H9 (cell line): ENCODE measurements around the gene ANKS1B. TPM values are rescaled to one million over a fixed set of nuclear protein-coding genes. Genes with fewer than 3 reads are reported as not detected.
"Not testable (repeated sequence)": the region's sequence is repeated elsewhere in the genome, so short reads cannot be mapped to it uniquely, and the experiment has no call there.

Experiments
- DNase-seq: peaks from one replicate; pipeline ENCODE4 v3.0.0-alpha.2; 2017
- H2AFZ ChIP-seq: one replicate; pipeline ENCODE4 v1.6.1; 2013; ENCODE audit warnings: mild to moderate bottlenecking, low read length, control low read depth, moderate library complexity
- H2AK5ac ChIP-seq: 2 replicates; pipeline ENCODE4 v1.6.1; 2013; ENCODE audit warnings: low read length, control low read depth, mixed read lengths; ENCODE audit not compliant: insufficient read length
- H2BK120ac ChIP-seq: one replicate; pipeline ENCODE4 v1.6.1; 2013; ENCODE audit warnings: low read depth, mild to moderate bottlenecking, low read length, control low read depth, inconsistent platforms; ENCODE audit not compliant: poor library complexity, severe bottlenecking
- H2BK12ac ChIP-seq: 2 replicates; pipeline ENCODE4 v1.6.1; 2013; ENCODE audit warnings: low read length, control low read depth, mixed read lengths, low read depth; ENCODE audit not compliant: insufficient read length
- H2BK15ac ChIP-seq: 2 replicates; pipeline ENCODE4 v1.6.1; 2013; ENCODE audit warnings: low read depth, low read length, control low read depth
- H2BK20ac ChIP-seq: one replicate; pipeline ENCODE4 v1.6.1; 2013; ENCODE audit warnings: low read depth, mild to moderate bottlenecking, low read length, control low read depth, inconsistent platforms; ENCODE audit not compliant: poor library complexity, severe bottlenecking
- H2BK5ac ChIP-seq: 2 replicates; pipeline ENCODE4 v1.6.1; 2013; ENCODE audit warnings: low read length, control low read depth, mixed read lengths; ENCODE audit not compliant: insufficient read length
- H3K14ac ChIP-seq: 2 replicates; pipeline ENCODE4 v1.6.1; 2013; ENCODE audit warnings: low read length, control low read depth; ENCODE audit not compliant: insufficient read depth
- H3K18ac ChIP-seq: 2 replicates; pipeline ENCODE4 v1.6.1; 2013; ENCODE audit warnings: low read depth, mild to moderate bottlenecking, mixed read lengths, low read length, control low read depth; ENCODE audit not compliant: insufficient read length
- H3K23ac ChIP-seq: 2 replicates; pipeline ENCODE4 v1.6.1; 2013; ENCODE audit warnings: low read length, control low read depth, mixed read lengths, low read depth; ENCODE audit not compliant: insufficient read length
- H3K23me2 ChIP-seq: 2 replicates; pipeline ENCODE4 v1.6.1; 2013; ENCODE audit warnings: low read depth, mild to moderate bottlenecking, mixed read lengths, low read length, control low read depth; ENCODE audit not compliant: insufficient read length, poor library complexity, severe bottlenecking
- H3K27ac ChIP-seq: 2 replicates; pipeline ENCODE4 v1.5.1; 2013; ENCODE audit warnings: low read length, control low read depth, mixed read lengths, low read depth; ENCODE audit not compliant: insufficient read length
- H3K27me3 ChIP-seq: 2 replicates; pipeline ENCODE4 v1.6.1; 2013; ENCODE audit warnings: low read length, control low read depth, inconsistent platforms; ENCODE audit not compliant: insufficient read depth
- H3K4ac ChIP-seq: 2 replicates; pipeline ENCODE4 v1.6.1; 2013; ENCODE audit warnings: low read depth, mild to moderate bottlenecking, control low read depth, inconsistent platforms, low read length, moderate library complexity
- H3K4me1 ChIP-seq: 2 replicates; pipeline ENCODE4 v1.6.1; 2013; ENCODE audit warnings: low read length, control low read depth, inconsistent platforms; ENCODE audit not compliant: insufficient read depth
- H3K4me2 ChIP-seq: 2 replicates; pipeline ENCODE4 v1.6.1; 2013; ENCODE audit warnings: low read length, control low read depth, mixed read lengths; ENCODE audit not compliant: insufficient read length, insufficient read depth
- H3K56ac ChIP-seq: 2 replicates; pipeline ENCODE4 v1.6.1; 2013; ENCODE audit warnings: low read depth, mild to moderate bottlenecking, mixed read lengths, low read length, control low read depth; ENCODE audit not compliant: insufficient read length
- H3K79me1 ChIP-seq: 2 replicates; pipeline ENCODE4 v1.6.1; 2013; ENCODE audit warnings: low read depth, mild to moderate bottlenecking, moderate library complexity, low read length, control low read depth, inconsistent platforms; ENCODE audit not compliant: insufficient read depth, poor library complexity, severe bottlenecking
- H3K79me2 ChIP-seq: 2 replicates; pipeline ENCODE4 v1.6.1; 2013; ENCODE audit warnings: low read length, control low read depth, inconsistent platforms; ENCODE audit not compliant: insufficient read depth
- H3K9ac ChIP-seq: 2 replicates; pipeline ENCODE4 v1.6.1; 2013; ENCODE audit warnings: low read length, control low read depth, mixed read lengths; ENCODE audit not compliant: insufficient read length; ENCODE audit errors: extremely low read depth
- H3K9me3 ChIP-seq: one replicate; pipeline ENCODE4 v1.6.1; 2013; ENCODE audit warnings: low read depth, low read length, inconsistent platforms; ENCODE audit not compliant: control insufficient read depth
- H3T11ph ChIP-seq: one replicate; pipeline ENCODE4 v1.6.1; 2013; ENCODE audit warnings: mild to moderate bottlenecking, low read length, control low read depth, inconsistent platforms
- H4K20me1 ChIP-seq: one replicate; pipeline ENCODE4 v1.6.1; 2013; ENCODE audit not compliant: control insufficient read depth, insufficient read length, insufficient read depth
- H4K5ac ChIP-seq: 2 replicates; pipeline ENCODE4 v1.6.1; 2013; ENCODE audit warnings: low read depth, mild to moderate bottlenecking, mixed read lengths, low read length, control low read depth; ENCODE audit not compliant: insufficient read length
- H4K8ac ChIP-seq: replicated peaks from 2 replicates; pipeline ENCODE4 v1.6.1; 2013; ENCODE audit warnings: low read length, control low read depth, mixed read lengths, low read depth; ENCODE audit not compliant: insufficient read length
- H4K91ac ChIP-seq: 2 replicates; pipeline ENCODE4 v1.6.1; 2013; ENCODE audit warnings: low read depth, mild to moderate bottlenecking, moderate library complexity, mixed read lengths, low read length, control low read depth; ENCODE audit not compliant: insufficient read length
- H3K27ac Mint-ChIP-seq, 3 experiments: 2 replicates in 2 of 3; 3 replicates in 1 of 3; pipeline ENCODE4 v1.8.0; 2020 to 2021; ENCODE audit warnings: mixed read lengths in 3 of 3, mild to moderate bottlenecking in 1 of 3, moderate library complexity in 1 of 3
- H3K27me3 Mint-ChIP-seq: 2 replicates; pipeline ENCODE4 v1.8.0; 2021; ENCODE audit warnings: low read depth, mild to moderate bottlenecking, moderate library complexity, mixed read lengths
- H3K36me3 Mint-ChIP-seq, 3 experiments: 2 replicates in 2 of 3; 3 replicates in 1 of 3; pipeline ENCODE4 v1.8.0; 2020 to 2021; ENCODE audit warnings: low read depth in 3 of 3, mixed read lengths in 3 of 3; ENCODE audit not compliant: insufficient read depth in 1 of 3
- H3K4me1 Mint-ChIP-seq, 2 experiments: 2 replicates each; pipeline ENCODE4 v1.8.0; 2020; ENCODE audit warnings: mixed read lengths in 2 of 2
- H3K4me3 Mint-ChIP-seq, 2 experiments: 2 replicates in 1 of 2; 3 replicates in 1 of 2; pipeline ENCODE4 v1.8.0; 2020 to 2021; ENCODE audit warnings: mild to moderate bottlenecking in 2 of 2, mixed read lengths in 2 of 2, moderate library complexity in 1 of 2
- H3K9me3 Mint-ChIP-seq, 2 experiments: 2 replicates in 1 of 2; 3 replicates in 1 of 2; pipeline ENCODE4 v1.8.0; 2020; ENCODE audit warnings: mild to moderate bottlenecking in 2 of 2, mixed read lengths in 2 of 2, moderate library complexity in 1 of 2
- WGBS: extraction: QIAGEN DNeasy Blood & Tissue Kit; methylation state at CpG from one replicate; pipeline ENCODE4 v1.1.7; 2013; ENCODE audit warnings: missing lambda C conversion rate, low lambda C conversion rate, mixed read lengths; ENCODE audit not compliant: insufficient read length; ENCODE audit errors: extremely low coverage; 5-methylcytosine and 5-hydroxymethylcytosine counted together
- total RNA-seq: library from RNA; stranded (reverse); gene quantifications from 2 replicates; pipeline ENCODE4 v1.2.1, GENCODE V29; 2021
- TF ChIP-seq, protein P1 (sequence below): fragments of 200-600 bp; sonication (generic); conservative IDR thresholded peaks from 3 replicates; pipeline ENCODE4 v1.8.0; 2021; ENCODE audit warnings: antibody characterized with exemption, mild to moderate bottlenecking

ANKS1B gene
- total RNA-seq, 1 experiment from 2014 or later: 4.1 TPM

DNA sequence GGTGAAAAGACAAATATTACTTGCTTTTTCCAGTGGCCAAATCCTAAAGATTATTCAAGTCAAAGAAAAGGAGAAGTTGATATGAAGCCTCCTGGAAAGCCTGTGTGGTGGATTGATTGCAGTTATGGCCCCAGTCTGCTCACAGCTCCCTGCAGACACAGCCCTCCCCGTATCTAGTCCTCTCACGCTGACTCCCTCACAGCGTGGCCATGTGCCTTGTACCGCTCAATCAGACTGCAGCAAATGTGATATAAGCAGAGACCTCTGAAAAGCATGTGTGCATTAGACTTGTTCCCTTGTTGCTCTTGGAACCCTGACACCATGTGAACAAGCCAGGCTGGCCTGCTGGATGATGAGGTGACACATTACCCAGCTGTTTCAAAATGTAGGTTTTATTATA, 735.2 kb downstream of the ANKS1B start:
- H2AK5ac ChIP-seq: no peak overlapping the region
- no peaks in the 10 kb centered on the region for H3K27me3 ChIP-seq
- WGBS: no CpG with 5 or more reads among the region's 4 CpGs
- no peak overlapping the region for H3K9ac ChIP-seq
- H2BK15ac ChIP-seq: no peak overlapping the region
- H2BK120ac ChIP-seq: no peak overlapping the region
- H3K79me1 ChIP-seq: no peaks in the 10 kb centered on the region
- peak overlapping the region; percentile 75 for H2BK12ac ChIP-seq
- H4K8ac ChIP-seq: no peak overlapping the region
- H4K5ac ChIP-seq: no peak overlapping the region
- no peaks in the 10 kb centered on the region for H3K9me3 ChIP-seq
- no peaks in the 10 kb centered on the region for H3K36me3 Mint-ChIP-seq
- no peaks in the 10 kb centered on the region; a peak in 1 of 5 replicates for H3K9me3 Mint-ChIP-seq
- H3K18ac ChIP-seq: peak overlapping the region; percentile 35
- H3K27me3 Mint-ChIP-seq: no peaks in the 10 kb centered on the region
- peaks cover 28 to 29% of the 10 kb centered on the region in 2 experiments for H3K4me1 Mint-ChIP-seq
- H3K4me3 Mint-ChIP-seq: no peak overlapping the region
- H4K20me1 ChIP-seq: no peaks in the 10 kb centered on the region
- no peak overlapping the region for H3K23ac ChIP-seq
- no peaks in the 10 kb centered on the region for H3K79me2 ChIP-seq
- H3K23me2 ChIP-seq: no peaks in the 10 kb centered on the region
- no peak overlapping the region for H3K56ac ChIP-seq
- H2BK20ac ChIP-seq: no peak overlapping the region
- no peak overlapping the region for H4K91ac ChIP-seq
- DNase-seq: no peak
- no peak overlapping the region for H2AFZ ChIP-seq
- no peak overlapping the region for H3K14ac ChIP-seq
- H3K27ac ChIP-seq: no peak overlapping the region
- no peak overlapping the region for H3K4me2 ChIP-seq
- H3K4ac ChIP-seq: no peak overlapping the region
- TF ChIP-seq, protein P1, sequence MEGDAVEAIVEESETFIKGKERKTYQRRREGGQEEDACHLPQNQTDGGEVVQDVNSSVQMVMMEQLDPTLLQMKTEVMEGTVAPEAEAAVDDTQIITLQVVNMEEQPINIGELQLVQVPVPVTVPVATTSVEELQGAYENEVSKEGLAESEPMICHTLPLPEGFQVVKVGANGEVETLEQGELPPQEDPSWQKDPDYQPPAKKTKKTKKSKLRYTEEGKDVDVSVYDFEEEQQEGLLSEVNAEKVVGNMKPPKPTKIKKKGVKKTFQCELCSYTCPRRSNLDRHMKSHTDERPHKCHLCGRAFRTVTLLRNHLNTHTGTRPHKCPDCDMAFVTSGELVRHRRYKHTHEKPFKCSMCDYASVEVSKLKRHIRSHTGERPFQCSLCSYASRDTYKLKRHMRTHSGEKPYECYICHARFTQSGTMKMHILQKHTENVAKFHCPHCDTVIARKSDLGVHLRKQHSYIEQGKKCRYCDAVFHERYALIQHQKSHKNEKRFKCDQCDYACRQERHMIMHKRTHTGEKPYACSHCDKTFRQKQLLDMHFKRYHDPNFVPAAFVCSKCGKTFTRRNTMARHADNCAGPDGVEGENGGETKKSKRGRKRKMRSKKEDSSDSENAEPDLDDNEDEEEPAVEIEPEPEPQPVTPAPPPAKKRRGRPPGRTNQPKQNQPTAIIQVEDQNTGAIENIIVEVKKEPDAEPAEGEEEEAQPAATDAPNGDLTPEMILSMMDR: no peak
- peaks cover 3% of the 10 kb centered on the region; the same call in 1 of the 2 replicates for H3K4me1 ChIP-seq
- no peak overlapping the region for H3T11ph ChIP-seq
- peak overlapping the region in 2 of 3 experiments; percentile 24 to 81; a peak in 5 of 7 replicates for H3K27ac Mint-ChIP-seq
- no peak overlapping the region for H2BK5ac ChIP-seq

DNA sequence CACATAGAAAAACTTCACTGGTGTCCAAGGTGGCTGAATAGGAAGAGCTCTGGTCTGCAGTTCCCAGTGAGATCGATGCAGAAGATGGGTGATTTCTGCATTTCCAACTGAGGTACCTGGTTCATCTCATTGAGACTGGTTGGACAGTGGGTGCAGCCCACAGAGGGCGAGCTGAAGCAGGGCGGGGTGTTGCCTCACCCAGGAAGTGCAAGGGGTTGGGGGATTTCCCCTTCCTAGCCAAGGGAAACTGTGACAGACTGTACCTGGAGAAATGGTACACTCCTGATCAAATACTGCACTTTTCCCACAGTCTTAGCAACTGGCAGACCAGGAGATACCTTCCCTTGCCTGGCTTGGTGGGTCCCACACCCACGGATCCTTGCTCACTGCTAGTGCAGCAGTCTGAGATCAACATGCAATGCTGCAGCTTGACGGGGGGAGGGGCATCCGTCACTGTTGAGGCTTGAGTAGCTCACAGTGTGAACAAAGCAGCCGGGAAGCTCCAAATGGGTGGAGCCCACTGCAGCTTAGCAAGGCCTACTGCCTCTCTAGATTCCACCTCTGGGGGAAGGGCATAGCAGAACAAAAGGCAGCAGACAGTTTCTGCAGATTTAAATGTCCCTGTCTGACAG, 746.7 kb downstream of the ANKS1B start:
- H2BK12ac ChIP-seq, H3K27me3 ChIP-seq, H2BK5ac ChIP-seq, H3K9ac ChIP-seq, H3K4ac ChIP-seq, H3K9me3 ChIP-seq, H3K23ac ChIP-seq, H4K20me1 ChIP-seq, H4K91ac ChIP-seq, H3K4me1 ChIP-seq, H3K4me3 Mint-ChIP-seq, H3K56ac ChIP-seq, H4K8ac ChIP-seq, H3K79me1 ChIP-seq, H2AK5ac ChIP-seq, H2BK120ac ChIP-seq, H3T11ph ChIP-seq, H2BK15ac ChIP-seq, H3K27ac ChIP-seq, H3K23me2 ChIP-seq, H3K27me3 Mint-ChIP-seq, H3K79me2 ChIP-seq: not testable (repeated sequence)
- H3K36me3 Mint-ChIP-seq: peaks cover 19 to 47% (median 25%) of the 10 kb centered on the region in 3 experiments
- H2AFZ ChIP-seq: peak overlapping the region; percentile 78
- DNase-seq: peak; percentile 94
- peak overlapping the region; percentile 24 for H3K4me2 ChIP-seq
- peaks cover 20 to 22% of the 10 kb centered on the region in 2 experiments for H3K4me1 Mint-ChIP-seq
- peak overlapping the region; percentile 83 for H2BK20ac ChIP-seq
- H3K9me3 Mint-ChIP-seq: peaks cover 16 to 24% of the 10 kb centered on the region in 2 experiments
- H3K18ac ChIP-seq: peak overlapping the region; percentile 82
- H3K27ac Mint-ChIP-seq: peak overlapping the region; percentile 44 to 86 (median 57); a peak in 4 of 7 replicates
- no CpG with 5 or more reads among the region's 7 CpGs for WGBS
- H3K14ac ChIP-seq: peak overlapping the region; percentile 82; the same call in 1 of the 2 replicates
- H4K5ac ChIP-seq: peak overlapping the region; percentile 78
